Stimulated activated CD4-positive, alpha-beta T cell treated with anti-CD3 and anti-CD28 coated beads, Interleukin-12 subunit alpha, Interleukin-12 subunit beta, amount 100 ng/mL, for 24 hours (primary cell): ENCODE results near the gene NFATC4.
"Not testable (repeated sequence)": the region's sequence is repeated elsewhere in the genome, so short reads cannot be mapped to it uniquely, and the experiment has no call there.

Source experiments
- DNase-seq, 2 experiments: peaks; one replicate each; pipeline ENCODE4 v3.0.0-alpha.2; 2020; ENCODE audit warnings: low read depth in 2 of 2

The NFATC4 gene

GRCh38 chr14:24368212-24368561, 203 bp downstream of the NFATC4 start:
- DNase-seq, result no peak

- DNase-seq, result no peak
Observed at GRCh38 chr14:24368562-24369252, 723 bp downstream of the NFATC4 start.

- no peak for DNase-seq
Observed at GRCh38 chr14:24369463-24369862, 1.5 kb downstream of the NFATC4 start.

- no peak for DNase-seq
Observed at GRCh38 chr14:24369907-24370687, 2.1 kb downstream of the NFATC4 start.

- no peak for DNase-seq
Observed at GRCh38 chr14:24370748-24371147, 2.8 kb downstream of the NFATC4 start.

GRCh38 chr14:24371605-24372004, 3.6 kb downstream of the NFATC4 start:
- not testable (repeated sequence) for DNase-seq

GRCh38 chr14:24372701-24373416, 4.9 kb downstream of the NFATC4 start:
- no peak for DNase-seq

- no peak for DNase-seq
Observed at GRCh38 chr14:24376448-24377070, 8.6 kb downstream of the NFATC4 start.

- no peak for DNase-seq
Observed at GRCh38 chr14:24377126-24377525, 9.1 kb downstream of the NFATC4 start.

GRCh38 chr14:24377657-24378056, 9.7 kb downstream of the NFATC4 start:
- DNase-seq, result no peak

- DNase-seq, result no peak
Observed at GRCh38 chr14:24378327-24378726, 10.3 kb downstream of the NFATC4 start.

- DNase-seq, result no peak
Observed at GRCh38 chr14:24378981-24379906, 11.3 kb downstream of the NFATC4 start.

GRCh38 chr14:24379907-24380730, 12.1 kb downstream of the NFATC4 start:
- no peak for DNase-seq

GRCh38 chr14:24381363-24382063, 13.5 kb downstream of the NFATC4 start:
- no peak for DNase-seq

- DNase-seq, result no peak
Observed at GRCh38 chr14:24382064-24382371, 14.0 kb downstream of the NFATC4 start.

- DNase-seq, result no peak
Observed at GRCh38 chr14:24384169-24384568, 16.2 kb downstream of the NFATC4 start.

- DNase-seq, result no peak
Observed at GRCh38 chr14:24385524-24385923, 17.5 kb downstream of the NFATC4 start.

- DNase-seq, result no peak
Observed at GRCh38 chr14:24387009-24387345, 19.0 kb downstream of the NFATC4 start.

- not testable (repeated sequence) for DNase-seq
Observed at GRCh38 chr14:24387579-24387978, 19.6 kb downstream of the NFATC4 start.
